ENCODE measurements around the gene GAB4. TPM values are rescaled to one million over a fixed set of nuclear protein-coding genes. Genes with fewer than 3 reads are reported as not detected.
"Not testable (repeated sequence)": the region's sequence is repeated elsewhere in the genome, so short reads cannot be mapped to it uniquely, and the experiment has no call there.

The GAB4 gene
- total and polyA plus RNA-seq, 12 donors, result not detected

DNA sequence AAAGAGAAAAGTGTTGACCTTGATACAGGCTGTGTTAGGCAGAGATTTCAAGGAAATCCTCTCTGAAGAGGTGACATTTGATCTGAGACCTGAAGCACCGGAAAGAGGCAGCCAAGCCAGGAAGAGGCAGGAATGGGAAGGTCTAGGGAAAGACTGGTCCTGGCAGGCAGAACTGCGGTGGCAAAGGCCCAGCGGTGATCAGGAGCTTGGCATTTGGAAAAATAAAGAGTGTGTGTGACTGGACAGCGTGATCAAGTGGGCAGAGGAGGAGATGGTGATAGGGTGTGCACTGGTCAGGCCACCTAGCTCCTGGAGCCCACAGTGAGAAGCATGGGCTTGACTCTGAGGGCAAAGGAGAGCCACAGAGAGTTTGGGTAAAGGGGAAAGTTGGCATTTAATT, 27.2 kb upstream of the GAB4 start:
- H3K27me3 ChIP-seq, result peaks cover 4 to 40% (median 28%) of the 10 kb centered on the region in 7 donors
- H3K9me3 ChIP-seq, result no peaks in the 10 kb centered on the region
- H3K27ac ChIP-seq, result no peak overlapping the region
- ATAC-seq (peak in 1 of 8 donors; percentile 49), DNase-seq (no peak)
- peaks cover 0 to 12% (median 4%) of the 10 kb centered on the region in 9 donors for H3K4me1 ChIP-seq
- no peaks in the 10 kb centered on the region for H3K36me3 ChIP-seq
- no peak overlapping the region for H3K4me3 ChIP-seq
- TF ChIP-seq, protein P1, sequence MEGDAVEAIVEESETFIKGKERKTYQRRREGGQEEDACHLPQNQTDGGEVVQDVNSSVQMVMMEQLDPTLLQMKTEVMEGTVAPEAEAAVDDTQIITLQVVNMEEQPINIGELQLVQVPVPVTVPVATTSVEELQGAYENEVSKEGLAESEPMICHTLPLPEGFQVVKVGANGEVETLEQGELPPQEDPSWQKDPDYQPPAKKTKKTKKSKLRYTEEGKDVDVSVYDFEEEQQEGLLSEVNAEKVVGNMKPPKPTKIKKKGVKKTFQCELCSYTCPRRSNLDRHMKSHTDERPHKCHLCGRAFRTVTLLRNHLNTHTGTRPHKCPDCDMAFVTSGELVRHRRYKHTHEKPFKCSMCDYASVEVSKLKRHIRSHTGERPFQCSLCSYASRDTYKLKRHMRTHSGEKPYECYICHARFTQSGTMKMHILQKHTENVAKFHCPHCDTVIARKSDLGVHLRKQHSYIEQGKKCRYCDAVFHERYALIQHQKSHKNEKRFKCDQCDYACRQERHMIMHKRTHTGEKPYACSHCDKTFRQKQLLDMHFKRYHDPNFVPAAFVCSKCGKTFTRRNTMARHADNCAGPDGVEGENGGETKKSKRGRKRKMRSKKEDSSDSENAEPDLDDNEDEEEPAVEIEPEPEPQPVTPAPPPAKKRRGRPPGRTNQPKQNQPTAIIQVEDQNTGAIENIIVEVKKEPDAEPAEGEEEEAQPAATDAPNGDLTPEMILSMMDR (IDR thresholded peaks at IDR 0.05), result no peak
- intact Hi-C loops (cut with DNase I), result no loop called here
- 62 to 64% methylated on average over 4 of the region's 4 CpGs for WGBS, 2 donors

DNA sequence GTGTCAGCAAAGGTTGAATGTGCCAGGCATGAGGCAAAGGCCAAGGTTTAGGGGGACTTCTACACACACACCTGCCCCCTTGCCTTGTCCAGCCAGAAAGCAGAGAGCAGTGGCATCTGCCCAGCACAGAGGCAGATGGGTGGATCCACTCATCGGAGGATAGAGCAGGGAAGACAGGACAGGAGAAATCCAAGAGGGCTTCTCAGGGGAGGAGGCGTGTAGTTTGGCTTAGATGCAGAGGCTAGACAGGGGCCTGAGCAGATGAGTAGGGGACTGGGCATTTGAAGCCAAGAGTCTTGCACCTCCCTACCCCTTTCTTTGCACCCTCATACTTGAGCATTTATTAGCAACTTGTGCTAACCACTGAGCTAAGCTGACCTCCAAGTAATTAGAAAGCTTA, 26.5 kb upstream of the GAB4 start:
- Histone ChIP-seq H3K27me3 (peaks cover 4 to 40% (median 28%) of the 10 kb centered on the region in 7 donors), H3K4me1 (peaks cover 0 to 12% (median 4%) of the 10 kb centered on the region in 9 donors)
- H3K27ac ChIP-seq; intact Hi-C loops (cut with DNase I); DNase-seq; H3K36me3 ChIP-seq; H3K4me3 ChIP-seq; ATAC-seq; H3K9me3 ChIP-seq: not testable (repeated sequence)
- WGBS, 2 donors, result 71 to 90% methylated on average over 2 of the region's 2 CpGs

DNA sequence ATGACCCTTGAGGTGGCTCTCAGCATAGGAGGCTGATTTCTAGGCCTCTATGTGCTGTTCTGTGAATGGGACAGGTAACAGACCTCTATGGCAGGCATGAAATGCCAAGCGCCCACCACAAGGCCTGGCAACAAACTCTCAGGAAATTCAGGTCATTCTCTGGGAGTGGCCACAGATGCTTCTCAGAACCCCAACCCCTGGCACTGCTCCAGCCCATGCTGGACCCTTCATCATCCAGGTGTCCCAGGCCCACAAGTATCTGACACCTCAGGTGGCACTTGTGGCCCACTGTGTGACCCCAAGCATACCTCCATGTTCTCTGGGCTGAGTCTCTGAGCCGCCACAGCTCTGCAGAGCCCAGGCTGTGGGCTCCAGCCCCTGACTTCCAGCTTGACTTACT, 24.3 kb upstream of the GAB4 start:
- H3K36me3 ChIP-seq; intact Hi-C loops (cut with DNase I); ATAC-seq; H3K27ac ChIP-seq; DNase-seq; H3K9me3 ChIP-seq; H3K4me3 ChIP-seq: not testable (repeated sequence)
- 82 to 87% methylated on average over 2 of the region's 2 CpGs for WGBS, 2 donors
- peaks cover 4 to 38% (median 25%) of the 10 kb centered on the region in 7 donors for H3K27me3 ChIP-seq
- peaks cover 0 to 12% (median 4%) of the 10 kb centered on the region in 9 donors for H3K4me1 ChIP-seq

DNA sequence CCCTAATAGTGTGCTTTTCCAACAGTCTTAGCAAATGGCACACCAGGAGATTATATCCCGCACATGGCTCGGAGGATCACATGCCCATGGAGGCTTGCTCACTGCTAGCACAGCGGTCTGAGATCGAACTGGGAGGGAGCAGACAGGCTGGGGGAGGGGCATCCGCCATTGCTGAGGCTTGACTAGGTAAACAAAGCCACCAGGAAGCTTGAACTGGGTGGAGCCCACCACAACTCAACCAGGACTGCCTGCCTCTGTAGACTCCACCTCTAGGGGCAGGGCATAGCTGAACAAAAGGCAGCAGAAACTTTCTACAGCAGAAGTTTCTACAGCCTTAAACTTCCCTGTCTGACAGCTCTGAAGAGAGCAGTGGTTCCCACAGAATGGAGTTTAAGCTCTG, 16.4 kb upstream of the GAB4 start:
- H3K27ac ChIP-seq; H3K36me3 ChIP-seq; DNase-seq; H3K4me3 ChIP-seq; H3K9me3 ChIP-seq; H3K27me3 ChIP-seq; ATAC-seq; H3K4me1 ChIP-seq; intact Hi-C loops (cut with DNase I): not testable (repeated sequence)
- WGBS, 2 donors, result 65 to 72% methylated on average over 5 of the region's 5 CpGs

DNA sequence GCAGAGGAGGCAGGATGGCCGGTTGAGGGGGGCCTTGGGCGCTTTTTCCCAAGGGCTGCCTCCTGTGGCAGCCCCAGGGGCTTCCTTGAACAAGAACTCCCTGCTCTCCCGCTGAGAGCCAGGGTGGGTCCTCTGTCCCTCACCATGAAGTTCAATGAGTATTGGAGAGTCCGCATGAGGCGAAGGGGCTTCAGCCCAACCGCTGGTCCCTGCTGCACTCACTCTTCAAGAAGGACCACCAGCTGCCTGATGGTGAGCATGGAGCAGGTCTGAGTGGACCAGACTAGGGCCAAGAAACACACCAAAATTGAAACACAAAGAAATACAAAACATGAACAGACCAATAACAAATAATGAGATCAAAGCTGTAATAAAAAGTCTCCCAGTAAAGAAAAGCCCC, 7.5 kb upstream of the GAB4 start:
- ATAC-seq; DNase-seq; H3K9me3 ChIP-seq; H3K27ac ChIP-seq; H3K36me3 ChIP-seq; H3K4me3 ChIP-seq; H3K4me1 ChIP-seq; intact Hi-C loops (cut with DNase I): not testable (repeated sequence)
- peaks cover 0 to 53% (median 18%) of the 10 kb centered on the region in 7 donors for H3K27me3 ChIP-seq
- WGBS, 2 donors, result 74 to 79% methylated on average over 6 of the region's 6 CpGs

DNA sequence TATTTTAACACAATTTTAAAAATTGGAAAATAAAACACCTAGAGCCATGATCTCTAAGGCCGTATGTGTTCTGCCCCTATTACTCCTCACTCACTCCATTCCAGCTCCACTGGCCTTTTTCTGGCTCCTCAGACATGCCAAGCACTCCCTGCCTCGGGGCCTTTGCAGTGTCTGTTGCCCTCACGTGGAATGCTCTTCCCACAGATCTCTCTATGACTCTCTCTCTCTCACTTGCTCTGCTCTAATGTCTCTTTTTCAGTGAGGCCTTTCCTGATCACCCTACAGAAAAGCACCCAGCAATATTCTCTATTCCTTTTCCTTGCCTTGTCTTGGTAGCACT, 6.0 kb upstream of the GAB4 start:
- H3K4me3 ChIP-seq; H3K9me3 ChIP-seq; H3K4me1 ChIP-seq; DNase-seq; intact Hi-C loops (cut with DNase I); H3K36me3 ChIP-seq; ATAC-seq; H3K27ac ChIP-seq: not testable (repeated sequence)
- H3K27me3 ChIP-seq, result peaks cover 0 to 62% (median 18%) of the 10 kb centered on the region in 7 donors
- 51 to 66% methylated on average over 3 of the region's 3 CpGs for WGBS, 2 donors

DNA sequence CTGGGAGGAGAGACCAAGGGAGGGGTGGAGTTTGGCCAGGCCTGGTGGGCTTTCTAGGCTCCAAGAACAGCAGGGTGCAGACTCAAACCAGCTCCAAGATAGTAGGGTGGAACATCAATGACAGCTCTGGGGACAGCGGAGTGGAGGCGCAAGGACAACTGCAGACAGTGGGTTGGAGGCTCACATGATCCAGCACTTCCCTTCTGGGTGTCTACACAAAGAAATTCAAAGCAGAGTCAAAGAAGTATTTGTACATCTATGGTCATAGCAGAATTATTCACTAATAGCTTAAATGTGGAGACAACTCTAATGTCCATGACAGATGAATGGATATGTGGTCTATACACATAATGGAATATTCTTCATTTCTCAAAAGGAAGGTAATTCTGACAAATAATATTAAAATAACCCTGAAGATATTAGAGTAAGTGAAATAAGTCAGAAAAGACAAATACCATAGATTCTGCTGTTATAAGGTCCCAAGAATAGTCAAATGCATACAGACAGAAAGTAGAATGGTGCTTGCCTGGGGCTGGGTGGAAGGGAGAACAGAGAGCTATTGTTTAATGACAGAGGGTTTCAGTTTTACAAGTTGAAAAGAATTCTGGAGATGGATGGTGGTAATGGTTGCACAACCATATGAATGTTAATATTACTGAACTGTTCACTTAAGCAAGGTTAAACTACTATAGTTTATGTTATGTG, 5.5 kb upstream of the GAB4 start:
- Histone ChIP-seq H3K4me1 (no peaks in the 10 kb centered on the region), H3K9me3 (peaks cover 0 to 2% (median 0%) of the 10 kb centered on the region in 11 donors), H3K27me3 (peaks cover 0 to 64% (median 19%) of the 10 kb centered on the region in 7 donors), H3K27ac (no peak overlapping the region), H3K4me3 (no peak overlapping the region), H3K36me3 (no peaks in the 10 kb centered on the region)
- TF ChIP-seq, protein P1 (IDR thresholded peaks at IDR 0.05), result no peak
- DNase-seq (no peak), ATAC-seq (no peak)
- WGBS, 2 donors, result 83 to 94% methylated on average over 2 of the region's 2 CpGs
- intact Hi-C loops (cut with DNase I), result no loop called here
